ENCODE measurements around the gene DHX34. TPM values are rescaled to one million over a fixed set of nuclear protein-coding genes. Genes with fewer than 3 reads are reported as not detected.
A peak's percentile ranks its signal among the peaks of the same experiment; 100 is the strongest.
"Not testable (repeated sequence)": the region's sequence is repeated elsewhere in the genome, so short reads cannot be mapped to it uniquely, and the experiment has no call there.

DHX34 gene
- total RNA-seq, 1 experiment from 2014 or later = 23.0 TPM

GRCh38 chr19:47331490-47331889 is 17.6 kb upstream of the DHX34 start:
- no TSS peak for BruUV-seq (replicated peaks)
- Histone ChIP-seq H2AFZ (no peak overlapping the region), H3K9me3 (ENCODE audit: insufficient read depth, low read depth) (no peaks in the 10 kb centered on the region), H3F3A (ENCODE audit: insufficient read depth, low read depth) (peaks cover 3% of the 10 kb centered on the region; the same call in 1 of the 2 replicates), H4K20me1 (ENCODE audit: insufficient read depth) (no peaks in the 10 kb centered on the region), H3K27ac (no peak overlapping the region), H3K4me1 (replicated peaks; ENCODE audit: insufficient read depth) (no peaks in the 10 kb centered on the region), H3K4me3 (no peak overlapping the region), H3K36me3 (ENCODE audit: low read depth) (no peaks in the 10 kb centered on the region), H3K27me3 (ENCODE audit: insufficient read depth, low read depth) (no peaks in the 10 kb centered on the region), H3K79me2 (ENCODE audit: low read depth) (no peaks in the 10 kb centered on the region), H3K4me2 (0 out of 2 replicates have a peak overlapping the region, but pooled peaks have one; percentile 25), H3K9me2 (ENCODE audit: insufficient read depth) (no peaks in the 10 kb centered on the region)
- POLR2A ChIA-PET (ENCODE audit: unreplicated experiment) = no interaction called here
- DNase-seq = no peak
- TF ChIP-seq EZH2 (IDR thresholded peaks at IDR 0.05; ENCODE audit: low read depth) = no peak
- no peak for TF ChIP-seq CTCF (conservative IDR thresholded peaks at IDR 0.05)
- intact Hi-C loops (cut with micrococcal nuclease; ENCODE audit: unreplicated experiment) = no loop called here
- CTCF ChIA-PET = no interaction called here

- Histone ChIP-seq H3K9me2 (ENCODE audit: insufficient read depth) (no peaks in the 10 kb centered on the region), H3K27ac (no peak within 1 kb of the TSS), H3K36me3 (ENCODE audit: low read depth) (no peaks in the 10 kb centered on the region), H4K20me1 (ENCODE audit: insufficient read depth) (no peaks in the 10 kb centered on the region), H3K27me3 (ENCODE audit: insufficient read depth, low read depth) (no peaks in the 10 kb centered on the region), H3K4me3 (no peak within 1 kb of the TSS), H3K9me3 (ENCODE audit: insufficient read depth, low read depth) (no peaks in the 10 kb centered on the region), H3K79me2 (ENCODE audit: low read depth) (no peaks in the 10 kb centered on the region), H3F3A (ENCODE audit: insufficient read depth, low read depth) (peaks cover 3% of the 10 kb centered on the region; the same call in 1 of the 2 replicates), H3K4me1 (replicated peaks; ENCODE audit: insufficient read depth) (no peaks in the 10 kb centered on the region), H2AFZ (no peak within 1 kb of the TSS), H3K4me2 (peak within 1 kb of the TSS; percentile 25)
- POLR2A ChIA-PET (ENCODE audit: unreplicated experiment) = no interaction called here
- intact Hi-C loops (cut with micrococcal nuclease; ENCODE audit: unreplicated experiment) = no loop called here
- TF ChIP-seq EZH2 (IDR thresholded peaks at IDR 0.05; ENCODE audit: low read depth) (no peak), CTCF (conservative IDR thresholded peaks at IDR 0.05) (no peak)
- DNase-seq = no peak
- CTCF ChIA-PET = no interaction called here
- no TSS peak for BruUV-seq (replicated peaks)
Measured at GRCh38 chr19:47331931-47332547, 17.1 kb upstream of the DHX34 start, which contains the start of gene C5AR2. Gene C5AR2 (plus strand): TSS chr19:47332175. CDS start chr19:47340800, 8,625 bp downstream.

- H3K4me2 ChIP-seq; H3K9me3 ChIP-seq (ENCODE audit: insufficient read depth, low read depth); H3K79me2 ChIP-seq (ENCODE audit: low read depth); H3K27me3 ChIP-seq (ENCODE audit: insufficient read depth, low read depth); H4K20me1 ChIP-seq (ENCODE audit: insufficient read depth); intact Hi-C loops (cut with micrococcal nuclease; ENCODE audit: unreplicated experiment); H2AFZ ChIP-seq; DNase-seq; BruUV-seq (replicated peaks); H3K27ac ChIP-seq; POLR2A ChIA-PET (ENCODE audit: unreplicated experiment); H3K4me1 ChIP-seq (replicated peaks; ENCODE audit: insufficient read depth); H3K9me2 ChIP-seq (ENCODE audit: insufficient read depth); H3F3A ChIP-seq (ENCODE audit: insufficient read depth, low read depth); H3K36me3 ChIP-seq (ENCODE audit: low read depth); H3K4me3 ChIP-seq: not testable (repeated sequence)
- CTCF ChIA-PET = interaction anchor here (1.0 kb wide), 1 partner anchor 12 kb away, joined by 4 read pairs; the partner anchor contains the start of gene DHX34
Measured at GRCh38 chr19:47336765-47337718, 12.1 kb upstream of the DHX34 start.

Data from PC-9 (cell line).